Neural cell (in vitro differentiated cells): ENCODE results near the gene BLNK. TPM values are rescaled to one million over a fixed set of nuclear protein-coding genes. Genes with fewer than 3 reads are reported as not detected.

Experiments used
- H2AFZ ChIP-seq: fragments of 200-600, 300-800 bp; sonication (generic), shearing (Covaris generic); 2 replicates; pipeline ENCODE4 v1.6.0; 2014; ENCODE audit warnings: low read depth, mild to moderate bottlenecking, antibody characterized with exemption, low read length, moderate library complexity
- H3F3A ChIP-seq: fragments of 200-600 bp; shearing (Covaris generic); 2 replicates; pipeline ENCODE4 v1.6.1; 2016; ENCODE audit warnings: mild to moderate bottlenecking, moderate library complexity, mixed read lengths, antibody characterized with exemption, low read length; ENCODE audit not compliant: insufficient read depth, poor library complexity, severe bottlenecking
- H3K27ac ChIP-seq: fragments of 200-600, 300-800 bp; sonication (generic), shearing (Covaris generic); 2 replicates; pipeline ENCODE4 v1.5.1; 2014; ENCODE audit warnings: mild to moderate bottlenecking, low read length, moderate library complexity
- H3K27me3 ChIP-seq: fragments of 300-800, 200-600 bp; sonication (generic), shearing (Covaris generic); 2 replicates; pipeline ENCODE4 v1.6.0; 2014; ENCODE audit warnings: mild to moderate bottlenecking, low read depth, low read length, moderate library complexity; ENCODE audit not compliant: insufficient read depth
- H3K36me3 ChIP-seq: fragments of 300-800, 200-600 bp; sonication (generic), shearing (Covaris generic); 2 replicates; pipeline ENCODE4 v1.5.1; 2014; ENCODE audit warnings: mild to moderate bottlenecking, antibody characterized with exemption, low read length, moderate library complexity; ENCODE audit not compliant: insufficient read depth
- H3K4me2 ChIP-seq: fragments of 300-800, 200-600 bp; sonication (generic), shearing (Covaris generic); 2 replicates; pipeline ENCODE4 v1.6.0; 2014; ENCODE audit warnings: mild to moderate bottlenecking, low read length
- H3K4me3 ChIP-seq: fragments of 300-800, 200-600 bp; sonication (generic), shearing (Covaris generic); 2 replicates; pipeline ENCODE4 v1.5.1; 2014; ENCODE audit warnings: mild to moderate bottlenecking, low read length, moderate library complexity
- H3K79me2 ChIP-seq: fragments of 200-600 bp; shearing (Covaris generic); replicated peaks from 2 replicates; pipeline ENCODE4 v1.6.0; 2014; ENCODE audit warnings: mild to moderate bottlenecking, low read length, moderate library complexity; ENCODE audit not compliant: insufficient read depth
- H3K9ac ChIP-seq: fragments of 300-800, 200-600 bp; sonication (generic), shearing (Covaris generic); 2 replicates; pipeline ENCODE4 v1.6.1; 2016; ENCODE audit warnings: mild to moderate bottlenecking, low read length, mixed read lengths
- H3K9me2 ChIP-seq: fragments of 200-600 bp; shearing (Covaris generic); 2 replicates; pipeline ENCODE4 v1.6.1; 2016; ENCODE audit warnings: mild to moderate bottlenecking, low read length, mixed read lengths; ENCODE audit not compliant: insufficient read depth
- H3K9me3 ChIP-seq: fragments of 200-600, 300-800 bp; sonication (generic), shearing (Covaris generic); 2 replicates; pipeline ENCODE4 v1.6.1; 2016; ENCODE audit warnings: mild to moderate bottlenecking, mixed run types, low read length, moderate library complexity, mixed read lengths
- H4K20me1 ChIP-seq: fragments of 200-600 bp; shearing (Covaris generic); 2 replicates; pipeline ENCODE4 v1.6.1; 2016; ENCODE audit warnings: mild to moderate bottlenecking, mixed run types; ENCODE audit not compliant: insufficient read depth
- CTCF ChIP-seq: fragments of 450-650 bp; IDR thresholded peaks from 2 replicates; pipeline ENCODE4 v1.5.1; 2014; ENCODE audit warnings: antibody characterized with exemption, mild to moderate bottlenecking, moderate library complexity; ENCODE audit not compliant: poor library complexity, severe bottlenecking
- EP300 ChIP-seq: fragments of 450-650 bp; conservative IDR thresholded peaks from 2 replicates; pipeline ENCODE4 v1.6.1; 2014; ENCODE audit warnings: antibody characterized with exemption, mild to moderate bottlenecking, moderate library complexity; ENCODE audit not compliant: poor library complexity, severe bottlenecking
- EZH2 ChIP-seq: fragments of 200-600, 300-800 bp; shearing (Covaris generic), sonication (generic); IDR thresholded peaks from 2 replicates; pipeline ENCODE4 v1.6.1; 2014; ENCODE audit warnings: antibody characterized with exemption, low read length, borderline replicate concordance, mild to moderate bottlenecking; ENCODE audit not compliant: insufficient read depth, poor library complexity, severe bottlenecking
- MXI1 ChIP-seq: fragments of 450-650 bp; conservative IDR thresholded peaks from 2 replicates; pipeline ENCODE4 v1.6.1; 2014; ENCODE audit warnings: antibody characterized with exemption, mild to moderate bottlenecking; ENCODE audit not compliant: poor library complexity, severe bottlenecking
- POLR2AphosphoS5 ChIP-seq: IDR thresholded peaks from 2 replicates; pipeline ENCODE4 v1.6.1; 2012
- RAD21 ChIP-seq: fragments of 450-650 bp; conservative IDR thresholded peaks from 2 replicates; pipeline ENCODE4 v1.6.1; 2014; ENCODE audit warnings: antibody characterized with exemption, mild to moderate bottlenecking, moderate library complexity
- SMC3 ChIP-seq: fragments of 450-650 bp; conservative IDR thresholded peaks from 2 replicates; pipeline ENCODE4 v1.6.1; 2014; ENCODE audit warnings: antibody characterized with exemption, mild to moderate bottlenecking, moderate library complexity; ENCODE audit not compliant: poor library complexity
- TAF1 ChIP-seq: IDR thresholded peaks from 2 replicates; pipeline ENCODE4 v1.6.1; 2012; ENCODE audit warnings: low read depth
- polyA plus RNA-seq: library from polyadenylated mRNA; depleted of rRNA; stranded (reverse); fragments of >200 nt; gene quantifications from 2 replicates; pipeline ENCODE4 v1.2.3, GENCODE V29; 2014
- TF ChIP-seq, protein P1 (sequence below): IDR thresholded peaks from 2 replicates; pipeline ENCODE4 v1.6.1; 2012; ENCODE audit warnings: borderline replicate concordance

Gene BLNK
- polyA plus RNA-seq, 1 donor from 2014 or later, result not detected

- Histone ChIP-seq H4K20me1 (no peaks in the 10 kb centered on the region), H3F3A (no peaks in the 10 kb centered on the region), H3K79me2 (no peaks in the 10 kb centered on the region), H3K9me3 (no peaks in the 10 kb centered on the region), H3K4me3 (no peak overlapping the region), H3K4me2 (no peak overlapping the region), H3K27me3 (no peaks in the 10 kb centered on the region), H3K9ac (no peak overlapping the region), H3K36me3 (no peaks in the 10 kb centered on the region), H3K27ac (no peak overlapping the region), H3K9me2 (no peaks in the 10 kb centered on the region), H2AFZ (no peak overlapping the region)
- no peak for TF ChIP-seq POLR2AphosphoS5
- no peak for TF ChIP-seq EP300
- no peak for TF ChIP-seq CTCF
- TF ChIP-seq MXI1, result no peak
- TF ChIP-seq, protein P1, sequence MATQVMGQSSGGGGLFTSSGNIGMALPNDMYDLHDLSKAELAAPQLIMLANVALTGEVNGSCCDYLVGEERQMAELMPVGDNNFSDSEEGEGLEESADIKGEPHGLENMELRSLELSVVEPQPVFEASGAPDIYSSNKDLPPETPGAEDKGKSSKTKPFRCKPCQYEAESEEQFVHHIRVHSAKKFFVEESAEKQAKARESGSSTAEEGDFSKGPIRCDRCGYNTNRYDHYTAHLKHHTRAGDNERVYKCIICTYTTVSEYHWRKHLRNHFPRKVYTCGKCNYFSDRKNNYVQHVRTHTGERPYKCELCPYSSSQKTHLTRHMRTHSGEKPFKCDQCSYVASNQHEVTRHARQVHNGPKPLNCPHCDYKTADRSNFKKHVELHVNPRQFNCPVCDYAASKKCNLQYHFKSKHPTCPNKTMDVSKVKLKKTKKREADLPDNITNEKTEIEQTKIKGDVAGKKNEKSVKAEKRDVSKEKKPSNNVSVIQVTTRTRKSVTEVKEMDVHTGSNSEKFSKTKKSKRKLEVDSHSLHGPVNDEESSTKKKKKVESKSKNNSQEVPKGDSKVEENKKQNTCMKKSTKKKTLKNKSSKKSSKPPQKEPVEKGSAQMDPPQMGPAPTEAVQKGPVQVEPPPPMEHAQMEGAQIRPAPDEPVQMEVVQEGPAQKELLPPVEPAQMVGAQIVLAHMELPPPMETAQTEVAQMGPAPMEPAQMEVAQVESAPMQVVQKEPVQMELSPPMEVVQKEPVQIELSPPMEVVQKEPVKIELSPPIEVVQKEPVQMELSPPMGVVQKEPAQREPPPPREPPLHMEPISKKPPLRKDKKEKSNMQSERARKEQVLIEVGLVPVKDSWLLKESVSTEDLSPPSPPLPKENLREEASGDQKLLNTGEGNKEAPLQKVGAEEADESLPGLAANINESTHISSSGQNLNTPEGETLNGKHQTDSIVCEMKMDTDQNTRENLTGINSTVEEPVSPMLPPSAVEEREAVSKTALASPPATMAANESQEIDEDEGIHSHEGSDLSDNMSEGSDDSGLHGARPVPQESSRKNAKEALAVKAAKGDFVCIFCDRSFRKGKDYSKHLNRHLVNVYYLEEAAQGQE, result no peak
- TF ChIP-seq EZH2, result no peak
- no peak for TF ChIP-seq RAD21
- TF ChIP-seq SMC3, result no peak
- no peak for TF ChIP-seq TAF1
Observed at GRCh38 chr10:96268341-96268909, 2.9 kb downstream of the BLNK start.

- Histone ChIP-seq H3K79me2 (no peaks in the 10 kb centered on the region), H4K20me1 (no peaks in the 10 kb centered on the region), H3K4me2 (no peak overlapping the region), H3K36me3 (no peaks in the 10 kb centered on the region), H3K9me2 (no peaks in the 10 kb centered on the region), H3K9me3 (no peaks in the 10 kb centered on the region), H3K4me3 (no peak overlapping the region), H3K27ac (no peak overlapping the region), H3K9ac (no peak overlapping the region), H3K27me3 (no peaks in the 10 kb centered on the region), H2AFZ (no peak overlapping the region), H3F3A (no peaks in the 10 kb centered on the region)
- TF ChIP-seq EZH2 (no peak), CTCF (no peak), MXI1 (no peak), SMC3 (no peak), POLR2AphosphoS5 (no peak), TAF1 (no peak)
Observed at GRCh38 chr10:96267234-96267705, 4.1 kb downstream of the BLNK start.
